SK-N-MC (cell line): ENCODE data around the gene ATOX1.

Source experiments
- DNase-seq: peaks from one replicate; pipeline ENCODE4 v3.0.0-alpha.2; 2011; ENCODE audit warnings: low read depth, low spot score
- H3K27ac ChIP-seq: fragments of 200-600 bp; sonication (generic); 2 replicates; pipeline ENCODE4 v1.5.1; 2016; ENCODE audit warnings: mixed run types
- H3K36me3 ChIP-seq: fragments of 200-600 bp; sonication (generic); 2 replicates; pipeline ENCODE4 v1.6.1; 2017; ENCODE audit warnings: antibody characterized with exemption, low read length, mixed read lengths; ENCODE audit not compliant: insufficient read depth
- H3K4me3 ChIP-seq: fragments of 200-600 bp; sonication (generic); 2 replicates; pipeline ENCODE4 v1.5.1; 2016
- H3K9ac ChIP-seq: fragments of 200-600 bp; sonication (generic); 2 replicates; pipeline ENCODE4 v1.8.0; 2017; ENCODE audit warnings: mixed run types, mixed read lengths; ENCODE audit not compliant: insufficient read length
- H3K9me3 ChIP-seq: fragments of 200-600 bp; sonication (generic); 2 replicates; pipeline ENCODE4 v1.6.1; 2017; ENCODE audit warnings: low read depth, mild to moderate bottlenecking, antibody characterized with exemption, low read length, moderate library complexity, mixed read lengths
- EZH2 ChIP-seq: fragments of 200-600 bp; sonication (generic); IDR thresholded peaks from one replicate; pipeline ENCODE4 v1.6.1; 2017; ENCODE audit warnings: antibody characterized with exemption
- FOXP2 ChIP-seq: optimal IDR thresholded peaks from 2 replicates; pipeline ENCODE3; 2011; ENCODE audit warnings: mild to moderate bottlenecking, moderate library complexity; ENCODE audit not compliant: insufficient read depth; ENCODE audit errors: extremely low read length, control extremely low read depth
- POLR2AphosphoS5 ChIP-seq: IDR thresholded peaks from 2 replicates; pipeline ENCODE4 v1.6.1; 2012; ENCODE audit warnings: mild to moderate bottlenecking, low read depth, low read length, borderline replicate concordance

The ATOX1 gene

GRCh38 chr5:151751593-151751992, 6.8 kb downstream of the ATOX1 start:
- Histone ChIP-seq H3K4me3 (no peak overlapping the region), H3K9me3 (no peaks in the 10 kb centered on the region), H3K36me3 (no peaks in the 10 kb centered on the region), H3K9ac (no peak overlapping the region), H3K27ac (no peak overlapping the region)
- no peak for DNase-seq
- TF ChIP-seq EZH2, result no peak
- TF ChIP-seq POLR2AphosphoS5, result no peak
- TF ChIP-seq FOXP2, result no peak

DNA sequence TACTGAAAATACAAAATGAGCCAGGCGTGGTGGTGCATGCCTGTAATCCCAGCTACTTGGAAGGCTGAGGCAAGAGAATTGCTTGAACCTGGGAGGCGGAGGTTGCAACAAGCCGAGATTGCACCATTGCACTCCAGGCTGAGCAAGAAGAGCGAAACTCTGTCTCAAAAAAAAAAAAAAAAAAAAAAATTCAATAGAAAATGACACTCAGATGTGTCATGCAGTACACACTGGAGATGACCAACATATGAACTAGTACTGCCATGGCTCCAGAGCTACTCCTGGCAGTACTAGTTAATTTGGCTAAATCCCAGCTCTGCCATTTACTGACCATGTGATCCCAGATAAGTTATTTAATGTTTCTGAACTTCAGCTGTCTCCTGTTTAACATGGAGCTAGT, 7.3 kb downstream of the ATOX1 start:
- H3K4me3 ChIP-seq, result no peak overlapping the region
- no peak overlapping the region for H3K27ac ChIP-seq
- no peak for TF ChIP-seq FOXP2
- no peak for TF ChIP-seq EZH2
- no peak for TF ChIP-seq POLR2AphosphoS5
- H3K36me3 ChIP-seq, result no peaks in the 10 kb centered on the region
- H3K9me3 ChIP-seq, result no peaks in the 10 kb centered on the region
- DNase-seq, result no peak
- H3K9ac ChIP-seq, result no peak overlapping the region

DNA sequence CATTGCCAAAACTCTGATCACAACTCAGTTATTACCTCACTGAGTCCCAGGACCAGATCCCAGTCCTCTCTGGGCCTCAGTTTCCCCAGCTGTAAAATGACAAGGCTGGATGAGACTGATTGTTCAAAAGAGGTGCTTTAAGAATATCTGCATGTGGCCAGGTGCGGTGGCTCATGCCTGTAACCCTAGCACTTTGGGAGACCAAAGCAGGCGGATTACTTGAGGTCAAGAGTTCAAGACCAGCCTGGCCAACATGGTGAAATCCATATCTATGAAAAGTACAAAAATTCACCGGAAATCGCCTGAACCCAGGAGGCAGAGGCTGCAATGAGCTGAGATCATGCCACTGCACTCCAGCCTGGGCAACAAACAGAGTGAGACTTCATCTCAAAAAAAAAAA, 8.3 kb downstream of the ATOX1 start:
- Histone ChIP-seq H3K9me3 (no peaks in the 10 kb centered on the region), H3K9ac (no peak overlapping the region), H3K27ac (no peak overlapping the region), H3K36me3 (peaks cover 5% of the 10 kb centered on the region; the same call in 1 of the 2 replicates), H3K4me3 (no peak overlapping the region)
- no peak for DNase-seq
- no peak for TF ChIP-seq FOXP2

DNA sequence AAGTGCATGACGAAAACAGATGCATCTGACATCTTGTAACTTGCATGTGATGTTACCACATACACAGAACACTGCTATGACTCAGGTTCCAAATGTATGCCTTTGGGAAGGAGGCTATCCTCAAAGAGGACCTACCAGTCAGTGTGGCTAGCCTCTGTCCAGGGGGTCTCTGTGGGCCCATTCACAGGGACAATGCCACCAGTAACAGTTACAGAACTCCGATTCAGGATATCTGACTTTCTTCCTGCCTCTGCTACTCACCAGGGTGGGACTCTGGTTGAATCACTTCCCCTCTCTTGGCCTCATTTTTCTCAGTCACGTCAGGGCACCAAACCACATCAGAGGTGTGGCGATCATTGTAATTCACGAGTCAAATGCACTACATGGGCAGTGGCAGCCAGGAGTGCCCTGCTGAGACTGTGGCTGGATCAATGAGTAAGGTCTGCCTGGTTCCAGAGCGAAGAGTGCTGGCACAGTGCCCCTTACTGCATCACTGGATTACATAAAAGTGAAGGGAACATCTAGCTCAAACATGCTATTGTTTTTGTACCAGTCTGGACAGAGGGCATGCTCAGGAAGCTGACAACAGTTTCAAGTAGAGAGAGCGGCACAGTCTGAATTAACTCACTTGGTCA, 13.2 kb downstream of the ATOX1 start:
- no peaks in the 10 kb centered on the region for H3K9me3 ChIP-seq
- no peak for DNase-seq
- no peak overlapping the region for H3K27ac ChIP-seq
- peaks cover 7% of the 10 kb centered on the region; the same call in 1 of the 2 replicates for H3K36me3 ChIP-seq
- TF ChIP-seq POLR2AphosphoS5 (no peak), FOXP2 (no peak), EZH2 (no peak)
- no peak overlapping the region for H3K4me3 ChIP-seq
- H3K9ac ChIP-seq, result no peak overlapping the region

DNA sequence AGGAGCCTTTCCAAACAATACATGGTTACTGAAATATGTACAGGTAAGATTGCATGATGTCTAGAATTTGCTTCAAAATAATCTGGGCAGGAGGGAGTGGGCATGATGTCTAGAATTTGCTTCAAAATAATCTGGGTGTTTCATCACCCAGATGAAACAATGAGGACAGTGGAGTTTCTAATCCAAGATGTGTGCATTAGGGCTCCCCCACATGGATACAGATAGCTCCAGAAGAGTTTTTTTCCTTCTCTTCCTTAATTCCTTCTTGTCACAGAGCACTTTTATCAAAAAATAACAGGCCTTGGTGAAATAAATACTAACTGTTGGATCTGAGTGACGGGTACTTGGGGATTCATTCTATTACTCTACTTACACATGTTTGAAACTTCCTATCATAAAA, 14.9 kb downstream of the ATOX1 start:
- Histone ChIP-seq H3K36me3 (peaks cover 7% of the 10 kb centered on the region; the same call in 1 of the 2 replicates), H3K27ac (no peak overlapping the region), H3K9ac (no peak overlapping the region), H3K9me3 (no peaks in the 10 kb centered on the region), H3K4me3 (no peak overlapping the region)
- TF ChIP-seq FOXP2, result no peak
- no peak for DNase-seq

GRCh38 chr5:151742870-151743294, 15.5 kb downstream of the ATOX1 start:
- TF ChIP-seq FOXP2 (no peak), POLR2AphosphoS5 (no peak), EZH2 (no peak)
- Histone ChIP-seq H3K9ac (no peak overlapping the region), H3K36me3 (peaks cover 7% of the 10 kb centered on the region; the same call in 1 of the 2 replicates)

DNA sequence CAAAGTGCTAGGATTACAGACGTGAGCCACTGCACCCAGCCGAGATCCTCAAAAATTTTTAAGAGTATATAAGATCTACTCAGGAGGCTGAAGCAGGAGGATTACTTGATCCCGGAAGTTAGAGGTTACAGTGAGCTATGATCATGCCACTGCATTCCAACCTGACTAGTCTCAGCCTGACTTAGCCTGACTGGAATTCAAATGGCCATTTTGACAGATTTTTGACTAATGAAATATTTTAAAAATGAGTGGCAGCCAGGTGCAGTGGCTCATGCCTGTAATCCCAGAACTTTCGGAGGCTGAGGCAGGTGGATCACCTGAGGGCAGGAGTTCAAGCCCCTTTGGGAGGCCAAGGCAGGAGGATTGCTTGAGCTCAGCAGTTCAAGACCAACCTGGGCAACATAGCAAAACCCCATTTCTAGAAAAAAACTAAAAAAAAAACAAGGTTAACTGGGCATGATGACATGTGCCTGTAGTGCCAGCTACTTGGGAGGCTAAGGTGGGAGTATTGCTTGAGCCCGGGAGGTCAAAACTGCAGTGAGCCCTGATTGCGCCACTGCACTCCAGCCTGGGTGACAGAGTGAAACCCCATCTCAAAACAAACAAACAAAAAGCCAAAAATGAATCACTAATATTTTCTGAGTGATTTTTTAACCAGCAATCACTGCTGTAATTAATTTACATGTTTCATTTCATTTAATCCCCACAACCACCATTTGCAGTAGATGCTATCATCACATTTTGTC, 16.6 kb downstream of the ATOX1 start:
- Histone ChIP-seq H3K27ac (no peak overlapping the region), H3K36me3 (peaks cover 7% of the 10 kb centered on the region; the same call in 1 of the 2 replicates), H3K9ac (no peak overlapping the region), H3K9me3 (no peaks in the 10 kb centered on the region), H3K4me3 (no peak overlapping the region)
- TF ChIP-seq EZH2 (no peak), POLR2AphosphoS5 (no peak), FOXP2 (no peak)
- DNase-seq, result no peak

More at GRCh38 chr5:151742870-151743294, 15.5 kb downstream of the ATOX1 start:
- no peak for DNase-seq
- H3K27ac ChIP-seq, result no peak overlapping the region
- no peaks in the 10 kb centered on the region for H3K9me3 ChIP-seq
- no peak overlapping the region for H3K4me3 ChIP-seq

DNA sequence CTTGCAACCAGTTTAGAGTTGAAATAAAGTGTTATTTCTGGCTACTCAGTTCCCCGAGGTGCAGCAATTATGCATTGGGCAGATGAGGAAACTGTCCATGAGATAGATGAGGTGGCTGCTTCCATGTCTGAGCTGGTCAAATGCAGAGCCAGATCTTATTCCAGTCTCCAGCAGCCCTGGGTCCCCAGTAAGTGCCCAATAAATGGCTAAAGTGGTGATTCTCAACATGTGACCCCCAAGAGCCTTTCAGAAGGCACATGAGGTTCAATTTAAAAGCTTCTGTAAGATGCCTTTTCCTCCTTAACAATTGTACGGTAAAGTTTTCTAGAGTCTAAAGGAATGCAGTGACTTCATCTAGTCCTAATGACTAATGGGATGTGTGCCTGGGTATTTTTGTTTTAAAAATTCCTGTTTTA, 17.5 kb downstream of the ATOX1 start:
- Histone ChIP-seq H3K36me3 (peaks cover 7% of the 10 kb centered on the region; the same call in 1 of the 2 replicates), H3K27ac (peak overlapping the region; percentile 91), H3K9ac (no peak overlapping the region), H3K4me3 (no peak overlapping the region), H3K9me3 (no peaks in the 10 kb centered on the region)
- TF ChIP-seq EZH2 (no peak), FOXP2 (no peak), POLR2AphosphoS5 (no peak)
- DNase-seq, result no peak

DNA sequence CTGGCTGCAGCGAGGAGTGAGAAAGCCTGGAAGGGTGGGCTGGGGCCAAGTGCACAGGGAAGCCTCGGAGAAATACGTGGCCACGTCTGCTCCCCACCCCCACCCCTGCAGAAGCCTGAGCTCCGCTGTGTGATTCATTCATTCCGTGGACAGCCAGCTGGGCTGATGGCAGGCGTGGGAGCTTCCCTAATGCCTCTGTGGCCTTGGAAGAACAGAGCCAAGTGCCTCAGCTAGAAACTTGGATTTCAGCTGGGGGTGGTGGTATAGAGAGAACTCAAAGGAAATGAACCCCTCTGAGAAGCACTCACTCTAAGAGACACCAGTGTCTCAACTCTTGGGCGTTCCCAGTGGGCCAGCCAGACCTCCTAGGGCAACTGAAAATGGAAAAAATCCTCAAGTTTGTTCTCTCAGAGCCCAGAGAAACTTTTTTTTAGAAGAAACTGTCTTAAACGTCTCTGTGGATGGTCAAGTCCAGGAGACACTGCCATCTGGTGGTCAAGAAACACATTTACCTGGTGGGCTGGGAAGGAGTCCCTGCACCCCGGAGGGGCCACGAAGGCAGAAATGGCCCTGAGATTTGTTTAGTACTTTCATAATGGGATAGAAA, 18.0 kb downstream of the ATOX1 start:
- no peak for DNase-seq
- peak overlapping the region; percentile 91 for H3K27ac ChIP-seq
- peak overlapping the region; percentile 65 for H3K9ac ChIP-seq
- no peaks in the 10 kb centered on the region for H3K9me3 ChIP-seq
- TF ChIP-seq FOXP2 (no peak), EZH2 (no peak)
- peak overlapping the region; percentile 73 for H3K4me3 ChIP-seq
- H3K36me3 ChIP-seq, result peaks cover 5% of the 10 kb centered on the region; the same call in 1 of the 2 replicates
